HepG2 (cell line): ENCODE data around the gene COBL. TPM values are rescaled to one million over a fixed set of nuclear protein-coding genes. Genes with fewer than 3 reads are reported as not detected.

ENCODE experiments used
- ATAC-seq: fragments of 200-7000 bp; cut with Tn5 transposase; 3 replicates; pipeline ENCODE4 v1.9.1; 2020; ENCODE audit warnings: mild to moderate bottlenecking, moderate library complexity
- BruUV-seq: library from RNA; stranded (reverse); fragments of 400-500 nt; replicated peaks from 2 replicates; lab custom pipeline; 2021; lab: Mats Ljungman, UMichigan
- CTCF ChIA-PET: fragments of 300-600 bp; formaldehyde crosslinking; extraction: SDS; loops from one replicate; lab custom pipeline; 2021; ENCODE audit warnings: low total read pairs, inconsistent platforms, low intra/inter-chr PET ratio; lab: Yijun Ruan, JAX
- POLR2A ChIA-PET: fragments of 350-600 bp; sonication (Branson Sonifier 250); formaldehyde crosslinking; loops from one replicate; lab custom pipeline; 2020; ENCODE audit warnings: antibody characterized with exemption, inconsistent platforms; lab: Yijun Ruan, JAX
- DNase-seq: peaks from one replicate; pipeline ENCODE4 v3.0.0-alpha.2; 2015; ENCODE audit warnings: low spot score
- FAIRE-seq: peaks from 3 replicates; lab custom pipeline; 2011; peaks lifted over from hg19 to GRCh38; lab: Jason Lieb, UNC
- H2AFZ ChIP-seq: one replicate; pipeline ENCODE4 v1.6.1; 2011; ENCODE audit warnings: low read length, inconsistent platforms
- H3K27ac ChIP-seq: fragments of 300-600 bp; 3 replicates; pipeline ENCODE4 v1.8.0; 2011; ENCODE audit warnings: mixed run types, mild to moderate bottlenecking, mixed read lengths, low read length, inconsistent platforms; ENCODE audit not compliant: insufficient read depth; ENCODE audit errors: extremely low read length
- H3K27me3 ChIP-seq, 2 experiments: fragments of 200-600 bp in 1 of 2; 2 replicates in 1 of 2; 3 replicates in 1 of 2; pipeline versions ENCODE4 v1.6.0 to v1.8.0; 2011; ENCODE audit warnings: low read length in 2 of 2, mild to moderate bottlenecking in 2 of 2, moderate library complexity in 2 of 2, inconsistent platforms in 1 of 2; ENCODE audit not compliant: insufficient read depth in 2 of 2, control insufficient read depth in 1 of 2
- H3K36me3 ChIP-seq, 2 experiments: fragments of 200-600 bp in 1 of 2; replicated peaks in 1 of 2; 2 replicates in 1 of 2; 3 replicates in 1 of 2; pipeline versions ENCODE4 v1.5.1 to v1.8.0; 2011; ENCODE audit warnings: low read length in 2 of 2, inconsistent platforms in 1 of 2; ENCODE audit not compliant: insufficient read depth in 2 of 2, control insufficient read depth in 1 of 2
- H3K4me1 ChIP-seq: 2 replicates; pipeline ENCODE4 v1.5.1; 2012; ENCODE audit warnings: low read length, inconsistent platforms; ENCODE audit not compliant: insufficient read depth
- H3K4me2 ChIP-seq: 2 replicates; pipeline ENCODE4 v1.6.0; 2011; ENCODE audit warnings: low read depth, low read length, inconsistent platforms
- H3K4me3 ChIP-seq, 3 experiments: fragments of 200-600 bp in 1 of 3; sonication (generic), shearing (Covaris generic) in 1 of 3; replicated peaks in 1 of 3; 2 replicates each; pipeline ENCODE4 v1.5.1; 2011 to 2016; ENCODE audit warnings: low read length in 3 of 3, inconsistent platforms in 2 of 3, low read depth in 2 of 3, mild to moderate bottlenecking in 2 of 3, control low read depth in 1 of 3, mixed read lengths in 1 of 3; ENCODE audit not compliant: insufficient read depth in 1 of 3
- H3K79me2 ChIP-seq: one replicate; pipeline ENCODE4 v1.6.1; 2011; ENCODE audit warnings: low read length, inconsistent platforms; ENCODE audit not compliant: insufficient read depth
- H3K9ac ChIP-seq: 2 replicates; pipeline ENCODE4 v1.6.0; 2011; ENCODE audit warnings: mild to moderate bottlenecking, low read depth, low read length, inconsistent platforms; ENCODE audit not compliant: insufficient read depth
- H3K9me3 ChIP-seq: 2 replicates; pipeline ENCODE4 v1.5.1; 2012; ENCODE audit warnings: mild to moderate bottlenecking, low read length
- H4K20me1 ChIP-seq: 2 replicates; pipeline ENCODE4 v1.6.0; 2011; ENCODE audit warnings: inconsistent platforms, mild to moderate bottlenecking, low read length, moderate library complexity; ENCODE audit not compliant: insufficient read depth
- ADNP ChIP-seq: sonication (generic); formaldehyde crosslinking; IDR thresholded peaks from 2 replicates; pipeline ENCODE4 v1.4.0; 2020; ENCODE audit warnings: missing genetic modification reagents
- AHR ChIP-seq: IDR thresholded peaks from 2 replicates; pipeline ENCODE4 v1.6.1; 2018; ENCODE audit warnings: missing genetic modification reagents, missing compliant biosample characterization
- ATF1 ChIP-seq: IDR thresholded peaks from 2 replicates; pipeline ENCODE4 v1.6.1; 2016; ENCODE audit warnings: mild to moderate bottlenecking, control low read depth
- ERF ChIP-seq: IDR thresholded peaks from 2 replicates; pipeline ENCODE4 v1.6.1; 2018; ENCODE audit warnings: missing biosample characterization, missing genetic modification reagents
- FOXJ3 ChIP-seq: sonication (generic); formaldehyde crosslinking; IDR thresholded peaks from 2 replicates; pipeline ENCODE4 v1.4.0; 2020; ENCODE audit warnings: missing genetic modification reagents, mild to moderate bottlenecking, borderline replicate concordance
- GATAD2A ChIP-seq: IDR thresholded peaks from 2 replicates; pipeline ENCODE4 v1.6.1; 2016
- HOXA7 ChIP-seq: sonication (generic); formaldehyde crosslinking; IDR thresholded peaks from 2 replicates; pipeline ENCODE4 v1.8.1; 2022; ENCODE audit warnings: mild to moderate bottlenecking, missing genetic modification reagents, moderate library complexity
- MAFK ChIP-seq, 2 experiments: IDR thresholded peaks in 1 of 2; conservative IDR thresholded peaks in 1 of 2; 2 replicates each; pipeline ENCODE4 v1.6.1; 2011; ENCODE audit warnings: improper control_type of control experiment in 2 of 2, low read length in 2 of 2
- NKX3-1 ChIP-seq: sonication (generic); formaldehyde crosslinking; IDR thresholded peaks from 2 replicates; pipeline ENCODE4 v1.5.0; 2020; ENCODE audit warnings: missing genetic modification reagents
- RELA ChIP-seq: sonication (generic); formaldehyde crosslinking; IDR thresholded peaks from 2 replicates; pipeline ENCODE4 v1.4.0; 2020; ENCODE audit warnings: missing genetic modification reagents
- RFX3 ChIP-seq: IDR thresholded peaks from 2 replicates; pipeline ENCODE4 v1.6.1; 2016; ENCODE audit warnings: missing biosample characterization, missing genetic modification reagents
- SMAD9 ChIP-seq: sonication (generic); formaldehyde crosslinking; IDR thresholded peaks from 2 replicates; pipeline ENCODE4 v1.5.1; 2020; ENCODE audit warnings: mild to moderate bottlenecking, missing genetic modification reagents
- TBX3 ChIP-seq: fragments of 450-650 bp; IDR thresholded peaks from 2 replicates; pipeline ENCODE4 v1.6.1; 2017; ENCODE audit warnings: antibody characterized with exemption, mild to moderate bottlenecking, inconsistent platforms, borderline replicate concordance
- TCF7 ChIP-seq: sonication (generic); IDR thresholded peaks from 2 replicates; pipeline ENCODE4 v1.6.1; 2016; ENCODE audit warnings: antibody characterized with exemption, low read depth
- ZNF224 ChIP-seq: sonication (generic); formaldehyde crosslinking; IDR thresholded peaks from 2 replicates; pipeline ENCODE4 v1.5.0; 2020; ENCODE audit warnings: mild to moderate bottlenecking, missing genetic modification reagents
- ZNF230 ChIP-seq: sonication (generic); formaldehyde crosslinking; IDR thresholded peaks from 2 replicates; pipeline ENCODE4 v1.4.0; 2020; ENCODE audit warnings: mild to moderate bottlenecking, missing genetic modification reagents
- WGBS: methylation state at CpG from one replicate; pipeline ENCODE4 v1.1.6; 2017; ENCODE audit warnings: low lambda C conversion rate; 5-methylcytosine and 5-hydroxymethylcytosine counted together
- in situ Hi-C: cut with HindIII; loops from 2 replicates; pipeline ENCODE4 v1.10.0; 2017; ENCODE audit warnings: low pct_unique_long_range_greater_than_20kb; ENCODE audit not compliant: extremely low pct_ligation_motif_present
- intact Hi-C: fragments of 100-400 bp; cut with micrococcal nuclease; formaldehyde crosslinking; loops from one replicate; pipeline ENCODE4 v1.10.0; 2022; ENCODE audit not compliant: unreplicated experiment
- polyA plus RNA-seq, 8 experiments: library from polyadenylated mRNA; depleted of rRNA in 3 of 8; stranded (reverse) in 7 of 8; unstranded in 1 of 8; fragments of >200 nt; fragmentation: Illumina TruSeq in 4 of 8; extraction: Trizol in 4 of 8; gene quantifications; 2 replicates each; pipeline versions ENCODE4 v1.2.1 to v1.2.3, GENCODE V29; 2011 to 2016; ENCODE audit warnings: low read depth in 4 of 8, missing spikeins in 1 of 8, mixed read lengths in 1 of 8; ENCODE audit not compliant: insufficient read depth in 1 of 8
- total RNA-seq, 5 experiments: library from RNA; depleted of rRNA; stranded (reverse); fragments of >200 nt; fragmentation: Illumina TruSeq; extraction: Trizol; gene quantifications; 2 replicates each; pipeline ENCODE4 v1.2.3, GENCODE V29; 2016; ENCODE audit warnings: low read depth in 1 of 5
- TF ChIP-seq, protein P1 (sequence below): sonication (generic); formaldehyde crosslinking; IDR thresholded peaks from 2 replicates; pipeline ENCODE4 v1.4.0; 2020; ENCODE audit warnings: mild to moderate bottlenecking, missing genetic modification reagents
- TF ChIP-seq, protein P2 (sequence below): sonication (generic); formaldehyde crosslinking; IDR thresholded peaks from 2 replicates; pipeline ENCODE4 v1.4.0; 2020; ENCODE audit warnings: missing genetic modification reagents

COBL gene
- total and polyA plus RNA-seq, 2 of the 13 experiments (the other 11 are each of a cell fraction or from before 2014, with no cell fraction given): 3.8 to 4.9 TPM

DNA sequence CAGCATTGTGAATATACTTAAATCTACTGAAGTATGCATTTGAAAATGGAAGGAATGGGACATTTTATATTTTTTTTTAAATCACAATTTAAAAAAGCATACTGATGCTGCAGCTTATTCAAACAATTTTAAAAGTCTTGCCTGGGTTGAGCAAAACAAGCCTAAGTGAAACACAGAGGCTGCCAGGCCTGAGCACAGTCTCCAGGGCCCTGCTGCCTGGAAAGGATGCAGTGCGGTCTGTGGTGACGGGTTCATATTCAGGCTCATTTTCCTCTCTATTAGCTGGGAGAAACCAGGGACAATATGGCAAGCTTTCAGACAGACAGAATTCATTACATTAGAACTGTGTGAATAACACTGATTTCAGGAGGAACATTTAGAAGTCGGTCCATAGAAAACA is 251.9 kb downstream of the COBL start:
- DNase-seq (no peak), FAIRE-seq (no peak), ATAC-seq (no peak)
- Histone ChIP-seq H4K20me1 (no peaks in the 10 kb centered on the region), H3K79me2 (no peaks in the 10 kb centered on the region), H3K4me2 (no peak overlapping the region), H3K9ac (no peak overlapping the region), H3K4me1 (peaks cover 12% of the 10 kb centered on the region), H3K9me3 (no peaks in the 10 kb centered on the region), H3K4me3 (no peak overlapping the region), H3K36me3 (peaks cover 0 to 15% of the 10 kb centered on the region in 2 experiments; a peak in 2 of 5 replicates), H3K27me3 (no peaks in the 10 kb centered on the region), H2AFZ (no peak overlapping the region), H3K27ac (no peak overlapping the region)
- intact Hi-C loops (loop anchor here (5.0 kb wide), 2 partner anchors 98 to 367 kb away; no protein-coding TSS in a partner anchor), in situ Hi-C loops (no loop called here)
- BruUV-seq: no TSS peak
- ChIA-PET POLR2A (no interaction called here), CTCF (no interaction called here)
- TF ChIP-seq NKX3-1 (CRISPR knock-in tag): no peak
- TF ChIP-seq AHR (CRISPR knock-in tag): no peak
- no peak for TF ChIP-seq SMAD9
- TF ChIP-seq ZNF230 (CRISPR knock-in tag): no peak
- no peak for TF ChIP-seq GATAD2A
- no peak for TF ChIP-seq RELA (CRISPR knock-in tag)
- TF ChIP-seq ATF1 (CRISPR knock-in tag): no peak
- TF ChIP-seq RFX3: no peak
- TF ChIP-seq, protein P1, sequence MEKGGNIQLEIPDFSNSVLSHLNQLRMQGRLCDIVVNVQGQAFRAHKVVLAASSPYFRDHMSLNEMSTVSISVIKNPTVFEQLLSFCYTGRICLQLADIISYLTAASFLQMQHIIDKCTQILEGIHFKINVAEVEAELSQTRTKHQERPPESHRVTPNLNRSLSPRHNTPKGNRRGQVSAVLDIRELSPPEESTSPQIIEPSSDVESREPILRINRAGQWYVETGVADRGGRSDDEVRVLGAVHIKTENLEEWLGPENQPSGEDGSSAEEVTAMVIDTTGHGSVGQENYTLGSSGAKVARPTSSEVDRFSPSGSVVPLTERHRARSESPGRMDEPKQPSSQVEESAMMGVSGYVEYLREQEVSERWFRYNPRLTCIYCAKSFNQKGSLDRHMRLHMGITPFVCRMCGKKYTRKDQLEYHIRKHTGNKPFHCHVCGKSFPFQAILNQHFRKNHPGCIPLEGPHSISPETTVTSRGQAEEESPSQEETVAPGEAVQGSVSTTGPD (CRISPR knock-in tag): no peak
- no peak for TF ChIP-seq ZNF224 (CRISPR knock-in tag)
- no peak for TF ChIP-seq TBX3
- no peak for TF ChIP-seq TCF7
- TF ChIP-seq, protein P2, sequence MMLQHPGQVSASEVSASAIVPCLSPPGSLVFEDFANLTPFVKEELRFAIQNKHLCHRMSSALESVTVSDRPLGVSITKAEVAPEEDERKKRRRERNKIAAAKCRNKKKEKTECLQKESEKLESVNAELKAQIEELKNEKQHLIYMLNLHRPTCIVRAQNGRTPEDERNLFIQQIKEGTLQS (CRISPR knock-in tag): no peak
- no peak for TF ChIP-seq MAFK (conservative IDR thresholded peaks at IDR 0.05 in 1 of 2, IDR thresholded peaks at IDR 0.05 in 1 of 2; ENCODE audit: low read length in 2 of 2)
- TF ChIP-seq HOXA7 (CRISPR knock-in tag): no peak
- TF ChIP-seq ERF (CRISPR knock-in tag): no peak
- no peak for TF ChIP-seq ADNP (CRISPR knock-in tag)
- no peak for TF ChIP-seq FOXJ3 (CRISPR knock-in tag)
- WGBS: 88% methylated on average over 3 of the region's 3 CpGs
